ENCODE results near the gene CD74.
"Not testable (repeated sequence)": the region's sequence is repeated elsewhere in the genome, so short reads cannot be mapped to it uniquely, and the experiment has no call there.

CD74 gene

GRCh38 chr5:150412319-150413175, at the start of gene CD74:
CD74 (minus strand) TSS chr5:150412910; CDS start chr5:150412749, 161 bp downstream.
- no peak for DNase-seq (ENCODE audit: low spot score)

GRCh38 chr5:150461231-150461630, 48.5 kb upstream of the CD74 start:
- no peak for DNase-seq (ENCODE audit: low spot score)

DNA sequence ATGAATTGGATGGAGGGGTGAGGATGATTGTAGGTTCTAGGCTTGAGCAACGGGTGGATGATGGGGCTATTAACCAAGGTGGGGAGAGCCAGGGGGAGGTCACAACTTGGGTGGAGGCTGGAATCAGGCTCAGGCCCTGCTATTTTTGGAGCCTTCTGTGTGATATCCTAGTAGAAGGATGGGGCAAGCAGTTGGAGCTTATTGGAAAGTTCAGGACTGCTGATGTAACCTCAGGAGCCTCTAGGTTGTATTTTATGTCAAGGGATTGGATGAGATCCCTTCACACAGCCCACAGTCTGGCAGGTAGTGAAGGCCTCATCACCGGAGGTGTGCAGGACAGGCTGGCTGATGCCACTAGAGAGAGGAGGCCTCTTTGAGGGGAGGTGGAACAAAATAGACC, 48.1 kb upstream of the CD74 start:
- no peak for DNase-seq (ENCODE audit: low spot score)

GRCh38 chr5:150458802-150459557, 46.3 kb upstream of the CD74 start:
- peak; percentile 79 for DNase-seq (ENCODE audit: low spot score)

- DNase-seq (ENCODE audit: low spot score), result no peak
Measured at GRCh38 chr5:150457562-150458240, 45.0 kb upstream of the CD74 start.

DNA sequence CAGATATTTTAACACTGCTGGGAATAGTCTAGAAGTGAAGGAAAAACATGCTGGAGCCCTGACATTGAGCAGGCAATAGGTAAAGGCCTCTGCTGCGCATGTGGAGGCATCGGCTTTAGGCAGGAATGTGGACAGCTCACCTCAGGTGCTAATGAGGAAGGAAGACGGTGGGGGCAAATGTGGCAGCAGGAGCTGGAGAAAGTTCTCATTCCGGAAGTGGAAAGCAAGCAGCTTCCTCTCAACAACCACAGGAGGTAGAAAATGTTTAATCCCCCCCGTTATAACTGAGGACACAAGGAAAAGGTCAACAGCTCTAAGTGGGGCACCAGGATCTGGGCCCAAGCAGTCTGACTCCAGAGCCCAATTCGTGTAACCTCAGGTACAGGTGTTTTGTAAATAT, 44.4 kb upstream of the CD74 start:
- no peak for DNase-seq (ENCODE audit: low spot score)

DNA sequence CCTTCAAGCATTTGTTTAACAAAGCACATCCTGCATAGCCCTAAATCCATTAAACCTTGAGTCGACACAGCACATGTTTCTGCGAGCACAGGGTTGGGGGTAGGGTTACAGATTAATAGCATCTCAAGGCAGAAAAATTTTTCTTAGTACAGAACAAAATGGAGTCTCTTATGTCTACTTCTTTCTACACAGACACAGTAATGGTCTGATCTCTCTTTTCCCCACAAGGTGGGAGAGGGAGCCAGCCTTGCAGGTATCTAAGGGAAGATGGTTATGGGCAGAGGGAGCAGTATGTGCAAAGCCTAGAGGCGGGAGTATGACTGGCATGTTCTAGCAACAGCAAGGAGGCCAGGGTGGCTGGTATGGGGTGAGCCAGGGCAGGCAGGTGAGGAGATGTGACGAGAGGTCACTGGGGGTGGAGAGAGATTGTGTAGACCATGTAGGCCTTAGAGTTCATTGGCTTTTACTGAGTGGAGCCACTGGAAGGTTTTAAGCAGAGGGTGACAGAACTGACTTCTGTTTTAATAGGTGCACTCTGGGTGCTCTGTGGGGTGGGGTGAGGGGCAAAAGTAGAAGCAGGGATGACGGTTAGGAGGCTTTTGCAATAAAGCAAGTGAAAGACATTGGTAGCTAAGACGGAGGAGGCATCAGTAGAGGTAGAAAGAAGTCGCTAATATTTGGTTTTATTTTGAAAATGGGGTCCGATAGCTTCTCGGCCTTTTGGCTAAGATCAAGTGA, 42.0 kb upstream of the CD74 start:
- DNase-seq (ENCODE audit: low spot score), result no peak

GRCh38 chr5:150454027-150454426, 41.3 kb upstream of the CD74 start:
- not testable (repeated sequence) for DNase-seq (ENCODE audit: low spot score)

DNA sequence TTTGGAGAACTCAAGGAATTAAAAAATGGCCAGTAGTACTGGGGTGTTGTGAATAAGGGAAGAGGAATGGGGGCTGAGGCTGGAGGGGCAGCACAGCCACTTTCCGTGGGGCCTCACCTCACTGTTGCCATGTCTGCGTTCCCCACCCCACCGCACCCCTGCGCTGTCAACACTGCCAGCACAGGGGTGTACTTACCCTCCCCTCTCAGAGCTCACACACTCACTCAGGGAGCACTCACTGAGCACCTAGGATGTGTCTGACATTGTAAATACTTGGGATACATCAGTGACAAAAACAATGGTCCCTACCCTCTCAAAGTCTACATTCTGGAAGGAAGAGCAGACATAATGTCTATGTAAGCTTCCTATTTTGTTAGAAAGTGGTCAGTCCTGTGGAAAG, 40.2 kb upstream of the CD74 start:
- no peak for DNase-seq (ENCODE audit: low spot score)

- no peak for DNase-seq (ENCODE audit: low spot score)
Measured at GRCh38 chr5:150451594-150451993, 38.9 kb upstream of the CD74 start.

GRCh38 chr5:150449517-150450339, 37.0 kb upstream of the CD74 start, which contains the start of gene RPS14:
RPS14 (minus strand) TSS chr5:150449739; CDS start chr5:150447733, 2,006 bp downstream.
- DNase-seq (ENCODE audit: low spot score), result peak; percentile 95

DNA sequence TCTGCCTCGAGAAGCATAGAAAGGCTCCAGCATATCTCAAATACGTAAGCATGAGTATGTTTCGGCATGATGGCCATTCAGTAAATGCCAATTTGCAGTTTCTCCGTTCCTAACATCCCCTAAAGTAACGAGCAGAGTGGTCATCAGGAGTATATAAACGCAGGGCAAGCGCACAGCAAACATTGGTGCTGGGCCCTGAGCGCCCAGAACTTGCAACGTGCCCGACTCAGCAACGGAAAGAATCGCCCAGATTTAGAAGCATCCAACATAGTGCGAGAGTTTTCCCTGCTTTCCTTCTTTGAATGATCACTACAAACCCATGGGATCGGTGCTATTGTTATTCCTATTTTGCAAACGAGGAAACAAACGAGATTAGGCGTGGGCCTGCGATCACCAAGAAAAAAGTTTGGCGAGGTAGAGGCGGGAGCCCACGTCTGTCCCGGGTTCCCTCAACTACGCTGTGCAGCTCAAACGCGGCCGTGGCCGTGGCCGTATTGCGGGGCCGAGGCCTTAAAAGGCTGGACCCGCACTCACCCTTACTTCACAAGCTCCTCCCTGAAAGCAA, 36.3 kb upstream of the CD74 start:
- DNase-seq (ENCODE audit: low spot score), result peak; percentile 26

DNA sequence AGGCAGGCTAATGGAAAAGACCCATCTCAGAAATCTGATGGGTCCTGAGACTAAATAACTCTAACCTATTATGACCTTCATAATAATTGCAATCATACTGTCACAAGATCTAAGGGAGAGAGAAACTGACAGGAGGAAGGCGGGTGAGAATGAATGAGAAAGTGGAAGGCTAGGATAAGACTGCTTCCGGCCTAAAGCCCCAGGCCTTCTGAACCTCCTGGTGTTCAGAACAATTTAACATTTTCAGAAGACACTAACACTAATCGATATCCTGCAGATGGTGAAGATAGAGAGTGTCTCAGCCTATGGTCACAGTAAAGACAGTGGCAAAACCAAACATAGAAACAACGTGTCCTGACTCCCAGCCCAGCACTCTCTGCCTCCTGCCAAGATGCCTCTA, 35.6 kb upstream of the CD74 start:
- DNase-seq (ENCODE audit: low spot score), result no peak

GRCh38 chr5:150447188-150447587, 34.5 kb upstream of the CD74 start:
- DNase-seq (ENCODE audit: low spot score), result no peak

- DNase-seq (ENCODE audit: low spot score), result no peak
Measured at GRCh38 chr5:150446583-150446982, 33.9 kb upstream of the CD74 start.

DNA sequence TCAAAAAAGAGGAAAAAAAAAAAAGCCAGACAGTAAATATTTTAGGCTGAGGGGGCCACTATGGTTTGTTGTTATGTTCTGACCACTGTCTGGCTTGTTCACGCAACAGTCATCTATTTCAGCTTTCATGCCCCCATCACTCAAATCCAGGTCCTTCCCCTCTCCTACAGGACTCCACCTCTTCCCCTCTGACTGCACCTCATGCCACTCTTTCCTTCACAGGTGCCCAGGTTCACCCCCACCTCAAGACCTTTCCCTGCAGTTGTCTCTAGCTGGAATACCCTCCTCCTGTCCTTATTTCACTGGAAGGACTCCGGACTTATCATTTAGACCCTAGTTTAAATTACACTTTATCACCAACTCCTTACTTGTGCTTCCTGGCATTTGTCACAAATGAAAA, 33.4 kb upstream of the CD74 start:
- no peak for DNase-seq (ENCODE audit: low spot score)

DNA sequence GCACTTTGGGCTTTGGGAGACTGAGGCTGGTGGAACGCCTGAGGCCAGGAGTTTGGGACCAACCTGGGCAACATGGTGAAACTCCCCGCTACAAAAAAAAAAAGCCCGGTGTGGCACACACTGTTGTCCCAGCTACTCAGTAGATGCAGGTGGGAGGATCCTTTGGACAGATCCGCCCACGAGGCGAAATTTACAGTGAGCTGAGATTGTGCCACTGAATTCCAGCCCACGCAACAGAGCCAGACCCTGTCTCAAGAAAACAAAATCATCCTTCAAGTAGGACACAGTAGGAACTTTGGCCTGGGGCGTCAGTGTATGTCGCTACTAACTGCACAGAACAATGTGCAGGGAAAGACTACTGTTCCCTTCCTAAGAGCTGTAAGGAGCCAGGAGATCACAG, 32.1 kb upstream of the CD74 start:
- no peak for DNase-seq (ENCODE audit: low spot score)

GRCh38 chr5:150443242-150444075, 30.7 kb upstream of the CD74 start:
- no peak for DNase-seq (ENCODE audit: low spot score)

- DNase-seq (ENCODE audit: low spot score), result no peak
Measured at GRCh38 chr5:150442699-150443080, 30.0 kb upstream of the CD74 start.
